Nephron (organoid): Measurements from ENCODE around the gene OR5L2.

Source experiments
- H3K27ac Mint-ChIP-seq, 3 experiments: 2 replicates each; pipeline ENCODE4 v1.8.0; 2020; ENCODE audit warnings: mixed read lengths in 3 of 3, mild to moderate bottlenecking in 2 of 3, moderate library complexity in 1 of 3
- H3K27me3 Mint-ChIP-seq: 2 replicates; pipeline ENCODE4 v1.8.0; 2021; ENCODE audit warnings: low read depth, mild to moderate bottlenecking, moderate library complexity, mixed read lengths
- H3K36me3 Mint-ChIP-seq: 2 replicates; pipeline ENCODE4 v1.8.0; 2020; ENCODE audit warnings: low read depth, mixed read lengths
- H3K4me1 Mint-ChIP-seq: 2 replicates; pipeline ENCODE4 v1.8.0; 2020; ENCODE audit warnings: mixed read lengths
- H3K4me3 Mint-ChIP-seq, 3 experiments: 2 replicates each; pipeline ENCODE4 v1.8.0; 2020; ENCODE audit warnings: mild to moderate bottlenecking in 3 of 3, mixed read lengths in 3 of 3, moderate library complexity in 2 of 3
- H3K9me3 Mint-ChIP-seq: 2 replicates; pipeline ENCODE4 v1.8.0; 2020; ENCODE audit warnings: mixed read lengths
- TF ChIP-seq, protein P1 (sequence below), 3 experiments: fragments of 200-600 bp; sonication (generic); IDR thresholded peaks; one replicate each; pipeline ENCODE4 v1.5.0; 2021; ENCODE audit warnings: antibody characterized with exemption in 3 of 3; ENCODE audit not compliant: unreplicated experiment in 3 of 3

The OR5L2 gene

GRCh38 chr11:55826919-55827318, at the start of gene OR5L2:
Gene OR5L2 (plus strand): TSS chr11:55827219. CDS start chr11:55827219, 0 bp downstream.
- Mint-ChIP-seq H3K9me3 (peaks cover 15% of the 10 kb centered on the region), H3K4me3 (no peak within 1 kb of the TSS), H3K4me1 (no peaks in the 10 kb centered on the region), H3K36me3 (no peaks in the 10 kb centered on the region), H3K27me3 (no peaks in the 10 kb centered on the region), H3K27ac (no peak within 1 kb of the TSS)
- TF ChIP-seq, protein P1, sequence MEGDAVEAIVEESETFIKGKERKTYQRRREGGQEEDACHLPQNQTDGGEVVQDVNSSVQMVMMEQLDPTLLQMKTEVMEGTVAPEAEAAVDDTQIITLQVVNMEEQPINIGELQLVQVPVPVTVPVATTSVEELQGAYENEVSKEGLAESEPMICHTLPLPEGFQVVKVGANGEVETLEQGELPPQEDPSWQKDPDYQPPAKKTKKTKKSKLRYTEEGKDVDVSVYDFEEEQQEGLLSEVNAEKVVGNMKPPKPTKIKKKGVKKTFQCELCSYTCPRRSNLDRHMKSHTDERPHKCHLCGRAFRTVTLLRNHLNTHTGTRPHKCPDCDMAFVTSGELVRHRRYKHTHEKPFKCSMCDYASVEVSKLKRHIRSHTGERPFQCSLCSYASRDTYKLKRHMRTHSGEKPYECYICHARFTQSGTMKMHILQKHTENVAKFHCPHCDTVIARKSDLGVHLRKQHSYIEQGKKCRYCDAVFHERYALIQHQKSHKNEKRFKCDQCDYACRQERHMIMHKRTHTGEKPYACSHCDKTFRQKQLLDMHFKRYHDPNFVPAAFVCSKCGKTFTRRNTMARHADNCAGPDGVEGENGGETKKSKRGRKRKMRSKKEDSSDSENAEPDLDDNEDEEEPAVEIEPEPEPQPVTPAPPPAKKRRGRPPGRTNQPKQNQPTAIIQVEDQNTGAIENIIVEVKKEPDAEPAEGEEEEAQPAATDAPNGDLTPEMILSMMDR (IDR thresholded peaks at IDR 0.05; ENCODE audit: unreplicated experiment in 3 of 3), result no peak

DNA sequence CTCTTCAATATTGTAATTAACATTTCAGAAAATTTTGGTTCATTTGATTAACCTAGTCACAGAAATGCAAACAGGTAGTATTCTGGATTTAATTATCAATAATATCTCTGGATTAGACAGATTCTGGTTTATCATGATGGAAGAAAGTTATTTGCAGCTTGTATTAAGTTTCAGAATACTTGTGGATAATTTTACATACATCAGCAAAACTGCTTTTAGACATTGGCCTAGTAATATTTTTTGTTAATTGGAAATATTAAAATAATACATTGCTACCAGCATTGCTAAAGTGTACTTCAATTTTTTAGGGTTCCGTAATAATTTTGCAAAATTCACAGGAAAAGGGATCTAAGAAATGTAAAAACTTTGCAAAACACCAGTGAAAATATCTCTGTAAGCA, 35.4 kb upstream of the OR5L2 start:
- Mint-ChIP-seq H3K9me3 (peaks cover 17% of the 10 kb centered on the region), H3K27ac (no peak overlapping the region), H3K27me3 (peaks cover 3% of the 10 kb centered on the region), H3K4me1 (no peaks in the 10 kb centered on the region), H3K4me3 (no peak overlapping the region), H3K36me3 (no peaks in the 10 kb centered on the region)
- TF ChIP-seq, protein P1 (IDR thresholded peaks at IDR 0.05; ENCODE audit: unreplicated experiment in 3 of 3), result no peak

GRCh38 chr11:55793321-55793720, 33.7 kb upstream of the OR5L2 start:
- Mint-ChIP-seq H3K27ac (no peak overlapping the region), H3K4me3 (no peak overlapping the region), H3K36me3 (no peaks in the 10 kb centered on the region), H3K4me1 (no peaks in the 10 kb centered on the region), H3K9me3 (peaks cover 11% of the 10 kb centered on the region), H3K27me3 (peaks cover 3% of the 10 kb centered on the region)
- TF ChIP-seq, protein P1 (IDR thresholded peaks at IDR 0.05; ENCODE audit: unreplicated experiment in 3 of 3), result no peak

DNA sequence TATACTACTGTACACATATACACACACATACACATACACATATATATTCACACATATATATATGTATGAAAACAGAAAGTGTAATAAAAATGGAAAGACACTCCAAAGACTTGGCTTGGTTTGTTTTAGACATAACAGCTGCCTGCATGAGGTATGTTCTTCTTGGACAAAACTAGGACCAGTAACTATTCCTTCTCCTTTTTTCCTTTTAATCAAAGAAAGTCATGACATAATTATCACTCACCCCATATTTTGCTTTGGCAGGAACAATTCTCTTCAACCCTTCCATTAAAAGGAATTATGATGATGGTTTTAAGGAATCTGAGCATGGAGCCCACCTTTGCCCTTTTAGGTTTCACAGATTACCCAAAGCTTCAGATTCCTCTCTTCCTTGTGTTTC, 31.8 kb upstream of the OR5L2 start, which contains the start of gene OR5D14:
OR5D14 (plus strand) TSS at position 301 of the 400 bp plus-strand sequence; CDS start at position 301, 0 bp downstream.
- Mint-ChIP-seq H3K27ac (no peak within 1 kb of the TSS), H3K4me3 (no peak within 1 kb of the TSS), H3K9me3 (peaks cover 26% of the 10 kb centered on the region), H3K4me1 (no peaks in the 10 kb centered on the region), H3K27me3 (peaks cover 3% of the 10 kb centered on the region), H3K36me3 (no peaks in the 10 kb centered on the region)
- TF ChIP-seq, protein P1 (IDR thresholded peaks at IDR 0.05; ENCODE audit: unreplicated experiment in 3 of 3), result no peak

- H3K4me3 Mint-ChIP-seq, result no peak overlapping the region
- H3K4me1 Mint-ChIP-seq, result no peaks in the 10 kb centered on the region
- peaks cover 39% of the 10 kb centered on the region for H3K9me3 Mint-ChIP-seq
- no peaks in the 10 kb centered on the region for H3K27me3 Mint-ChIP-seq
- TF ChIP-seq, protein P1 (IDR thresholded peaks at IDR 0.05; ENCODE audit: unreplicated experiment in 3 of 3), result no peak
- no peak overlapping the region for H3K27ac Mint-ChIP-seq
- no peaks in the 10 kb centered on the region for H3K36me3 Mint-ChIP-seq
These were observed 20.8 kb upstream of the OR5L2 start for GRCh38 chr11:55806248-55806647.

- Mint-ChIP-seq H3K4me3 (no peak within 1 kb of the TSS), H3K36me3 (no peaks in the 10 kb centered on the region), H3K4me1 (no peaks in the 10 kb centered on the region), H3K27ac (no peak within 1 kb of the TSS), H3K9me3 (peaks cover 39% of the 10 kb centered on the region), H3K27me3 (no peaks in the 10 kb centered on the region)
- TF ChIP-seq, protein P1 (IDR thresholded peaks at IDR 0.05; ENCODE audit: unreplicated experiment in 3 of 3), result no peak
These were observed 16.0 kb upstream of the OR5L2 start, which contains the start of gene OR5L1 for GRCh38 chr11:55811067-55811466. Gene OR5L1 (plus strand): TSS chr11:55811367. CDS start chr11:55811467, 100 bp downstream.
